B cell (primary cell): ENCODE measurements around the gene FURIN. TPM values are rescaled to one million over a fixed set of nuclear protein-coding genes. Genes with fewer than 3 reads are reported as not detected.

ENCODE experiments used
- ATAC-seq: fragments of 200-7000 bp; cut with Tn5 transposase; one replicate; pipeline ENCODE4 v1.10.0; 2021; ENCODE audit warnings: low read depth, mild to moderate bottlenecking, moderate number of reproducible peaks, moderate library complexity
- CTCF ChIA-PET: fragments of 350-600 bp; sonication (Branson Sonifier 250); formaldehyde crosslinking; loops from one replicate; lab custom pipeline; 2021; ENCODE audit warnings: antibody characterized with exemption, inconsistent platforms; lab: Charles Lee
- POLR2A ChIA-PET: fragments of 350-600 bp; sonication (Branson Sonifier 250); formaldehyde crosslinking; loops from one replicate; lab custom pipeline; 2021; ENCODE audit warnings: antibody characterized with exemption; lab: Charles Lee
- DNase-seq: peaks from one replicate; pipeline ENCODE4 v3.0.0; 2013
- H2AFZ ChIP-seq: 2 replicates; pipeline ENCODE4 v1.6.1; 2012; ENCODE audit warnings: mild to moderate bottlenecking, low read depth, low read length; ENCODE audit not compliant: insufficient read depth, poor library complexity, severe bottlenecking
- H3K27ac ChIP-seq, 2 donors: 1 replicate in 1 of 2; 2 replicates in 1 of 2; pipeline ENCODE4 v1.5.1; 2012 to 2013; ENCODE audit warnings: low read length in 2 of 2, mild to moderate bottlenecking in 2 of 2, moderate library complexity in 1 of 2
- H3K27me3 ChIP-seq, 4 experiments: fragments of 200-600 bp in 1 of 4; sonication (generic) in 1 of 4; replicated peaks in 1 of 4; 1 replicate in 2 of 4; 2 replicates in 2 of 4; pipeline versions ENCODE4 v1.6.1 to v1.7.0; 2013 to 2016; ENCODE audit warnings: low read length in 3 of 4, mild to moderate bottlenecking in 2 of 4, mixed read lengths in 1 of 4, moderate library complexity in 1 of 4; ENCODE audit not compliant: insufficient read depth in 4 of 4, control insufficient read depth in 3 of 4; ENCODE audit errors: control extremely low read depth in 1 of 4
- H3K36me3 ChIP-seq, 2 experiments: replicated peaks in 1 of 2; 1 replicate in 1 of 2; 2 replicates in 1 of 2; pipeline versions ENCODE4 v1.6.1 to v1.7.1; 2013; ENCODE audit warnings: low read length in 1 of 2; ENCODE audit not compliant: insufficient read depth in 2 of 2, control insufficient read depth in 1 of 2; ENCODE audit errors: control extremely low read depth in 1 of 2, extremely low read depth in 1 of 2
- H3K4me1 ChIP-seq, 2 donors: fragments of 200-600 bp in 1 of 2; sonication (generic) in 1 of 2; 1 replicate in 1 of 2; 2 replicates in 1 of 2; pipeline versions ENCODE4 v1.5.1 to v1.6.1; 2013 to 2017; ENCODE audit warnings: low read length in 2 of 2; ENCODE audit not compliant: control insufficient read depth in 2 of 2, insufficient read depth in 2 of 2
- H3K4me2 ChIP-seq: replicated peaks from 2 replicates; pipeline ENCODE3; 2012; ENCODE audit warnings: mild to moderate bottlenecking, low read depth, low read length; ENCODE audit not compliant: poor library complexity, severe bottlenecking
- H3K4me3 ChIP-seq, 5 experiments: fragments of 200-600 bp in 1 of 5; sonication (generic) in 1 of 5; 1 replicate in 3 of 5; 2 replicates in 2 of 5; pipeline versions ENCODE4 v1.5.1 to v1.7.0; 2011 to 2016; ENCODE audit warnings: low read length in 4 of 5, mild to moderate bottlenecking in 4 of 5, low read depth in 2 of 5, control low read depth in 1 of 5, moderate library complexity in 1 of 5; ENCODE audit not compliant: insufficient read depth in 1 of 5; ENCODE audit errors: control extremely low read depth in 1 of 5, extremely low read depth in 1 of 5
- H3K79me2 ChIP-seq: fragments of 200-600 bp; sonication (generic); one replicate; pipeline ENCODE4 v1.6.0; 2016; ENCODE audit warnings: low read length; ENCODE audit not compliant: control insufficient read depth, insufficient read depth
- H3K9ac ChIP-seq: fragments of 200-600 bp; sonication (generic); 2 replicates; pipeline ENCODE4 v1.6.1; 2017; ENCODE audit warnings: mild to moderate bottlenecking, low read length, moderate library complexity
- H3K9me3 ChIP-seq, 3 donors: one replicate each; pipeline versions ENCODE4 v1.6.1 to v1.7.1; 2013; ENCODE audit warnings: low read length in 2 of 3; ENCODE audit not compliant: control insufficient read depth in 2 of 3, insufficient read depth in 1 of 3; ENCODE audit errors: control extremely low read depth in 1 of 3
- H4K20me1 ChIP-seq: 2 replicates; pipeline ENCODE4 v1.6.0; 2012; ENCODE audit warnings: mild to moderate bottlenecking, low read length; ENCODE audit not compliant: insufficient read depth, control insufficient read depth, poor library complexity, severe bottlenecking
- H3K27ac Mint-ChIP-seq: one replicate; pipeline ENCODE4 v1.8.0; 2021; ENCODE audit warnings: mixed read lengths
- H3K27me3 Mint-ChIP-seq: one replicate; pipeline ENCODE4 v1.8.0; 2021; ENCODE audit warnings: mixed read lengths
- H3K4me1 Mint-ChIP-seq: one replicate; pipeline ENCODE4 v1.8.0; 2021; ENCODE audit warnings: mixed read lengths
- H3K4me3 Mint-ChIP-seq: one replicate; pipeline ENCODE4 v1.8.0; 2021; ENCODE audit warnings: mixed read lengths
- H3K9me3 Mint-ChIP-seq: one replicate; pipeline ENCODE4 v1.8.0; 2022; ENCODE audit warnings: mixed read lengths; ENCODE audit not compliant: insufficient read depth
- EZH2 ChIP-seq: IDR thresholded peaks from 2 replicates; pipeline ENCODE4 v1.6.1; 2012; ENCODE audit warnings: borderline replicate concordance, low read depth, mild to moderate bottlenecking, moderate library complexity, low read length; ENCODE audit not compliant: insufficient read depth, poor library complexity, severe bottlenecking
- WGBS: methylation state at CpG from one replicate; pipeline ENCODE4 v1.1.5; 2013; ENCODE audit warnings: missing lambda C conversion rate; ENCODE audit not compliant: insufficient coverage; 5-methylcytosine and 5-hydroxymethylcytosine counted together
- intact Hi-C: fragments of 100-400 bp; cut with micrococcal nuclease; formaldehyde crosslinking; loops from one replicate; pipeline ENCODE4 v1.10.0; 2022
- polyA plus RNA-seq: library from polyadenylated mRNA; depleted of rRNA; stranded (reverse); fragments of >200 nt; gene quantifications from 2 replicates; pipeline ENCODE4 v1.2.3, GENCODE V29; 2012
- total RNA-seq, 2 donors: library from RNA; stranded (reverse); fragments of 120-200 nt in 1 of 2; gene quantifications; 1 replicate in 1 of 2; 2 replicates in 1 of 2; pipeline versions ENCODE4 v1.2.3 to v1.2.4, GENCODE V29; 2013 to 2022
- TF ChIP-seq, protein P1 (sequence below): fragments of 200-600 bp; IDR thresholded peaks from one replicate; pipeline ENCODE4 v1.8.0; 2022; ENCODE audit warnings: antibody characterized with exemption, mild to moderate bottlenecking

Gene FURIN
- total and polyA plus RNA-seq, 2 donors (not counting 1 experiment from before 2014, with no cell fraction given), result 31.6 to 66.7 TPM

DNA sequence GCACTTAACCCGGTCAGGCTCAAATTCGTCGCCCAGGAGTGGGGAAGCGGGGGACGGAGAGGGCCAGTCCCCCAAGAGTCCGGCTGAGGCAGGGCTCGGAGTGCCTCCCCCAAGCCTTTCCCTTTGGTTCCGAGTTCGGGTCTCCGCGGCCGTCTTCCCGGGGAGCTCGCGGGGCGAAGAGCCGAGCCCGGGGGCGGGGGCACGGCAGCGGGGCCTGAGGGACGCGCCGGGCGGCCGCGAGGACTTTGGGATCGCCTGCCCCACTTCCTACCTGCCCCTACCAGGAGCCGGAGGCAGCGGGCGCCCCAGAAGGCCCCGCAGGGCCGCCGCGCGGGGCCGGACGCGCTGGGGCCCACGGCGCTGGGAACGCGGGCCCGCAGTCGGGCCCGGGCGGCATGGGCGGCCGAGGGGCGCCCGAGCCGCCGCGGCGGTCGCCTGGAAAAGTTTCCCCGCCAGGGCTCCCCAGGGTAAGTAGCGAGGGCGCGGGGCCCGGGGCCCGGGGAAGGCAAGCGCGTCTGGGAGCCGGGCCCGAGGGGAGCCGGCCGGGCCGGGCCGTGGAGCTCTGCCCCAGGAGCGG is 2.8 kb downstream of the FURIN start:
- intact Hi-C loops, result loop anchor here (1.0 to 5.0 kb wide), 3 partner anchors 18 to 154 kb away; partner anchors contain the start of gene BLM
- Histone ChIP-seq H3K4me1 (peaks cover 31 to 39% of the 10 kb centered on the region in 2 donors), H2AFZ (peak overlapping the region; percentile 83), H3K4me2 (peak overlapping the region; percentile 98), H3K27ac (peak overlapping the region in 1 of 2 donors; percentile 72), H3K9ac (peak overlapping the region; percentile 76), H3K4me3 (peak overlapping the region; percentile 42 to 72 (median 64)), H3K27me3 (no peaks in the 10 kb centered on the region), H3K79me2 (peaks cover 35% of the 10 kb centered on the region), H4K20me1 (peaks cover 42% of the 10 kb centered on the region), H3K9me3 (no peaks in the 10 kb centered on the region), H3K36me3 (peaks cover 0 to 8% of the 10 kb centered on the region in 2 experiments)
- peak overlapping the region; percentile 92 for H3K4me3 Mint-ChIP-seq
- peak; percentile 60 for DNase-seq
- TF ChIP-seq, protein P1, sequence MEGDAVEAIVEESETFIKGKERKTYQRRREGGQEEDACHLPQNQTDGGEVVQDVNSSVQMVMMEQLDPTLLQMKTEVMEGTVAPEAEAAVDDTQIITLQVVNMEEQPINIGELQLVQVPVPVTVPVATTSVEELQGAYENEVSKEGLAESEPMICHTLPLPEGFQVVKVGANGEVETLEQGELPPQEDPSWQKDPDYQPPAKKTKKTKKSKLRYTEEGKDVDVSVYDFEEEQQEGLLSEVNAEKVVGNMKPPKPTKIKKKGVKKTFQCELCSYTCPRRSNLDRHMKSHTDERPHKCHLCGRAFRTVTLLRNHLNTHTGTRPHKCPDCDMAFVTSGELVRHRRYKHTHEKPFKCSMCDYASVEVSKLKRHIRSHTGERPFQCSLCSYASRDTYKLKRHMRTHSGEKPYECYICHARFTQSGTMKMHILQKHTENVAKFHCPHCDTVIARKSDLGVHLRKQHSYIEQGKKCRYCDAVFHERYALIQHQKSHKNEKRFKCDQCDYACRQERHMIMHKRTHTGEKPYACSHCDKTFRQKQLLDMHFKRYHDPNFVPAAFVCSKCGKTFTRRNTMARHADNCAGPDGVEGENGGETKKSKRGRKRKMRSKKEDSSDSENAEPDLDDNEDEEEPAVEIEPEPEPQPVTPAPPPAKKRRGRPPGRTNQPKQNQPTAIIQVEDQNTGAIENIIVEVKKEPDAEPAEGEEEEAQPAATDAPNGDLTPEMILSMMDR, result no peak
- TF ChIP-seq EZH2, result no peak
- peaks cover 41% of the 10 kb centered on the region for H3K4me1 Mint-ChIP-seq
- WGBS, result under 1% methylated on average over 61 of the region's 71 CpGs
- peak; percentile 35 for ATAC-seq
- no peaks in the 10 kb centered on the region for H3K9me3 Mint-ChIP-seq
- peak overlapping the region; percentile 95 for H3K27ac Mint-ChIP-seq
- ChIA-PET CTCF (interaction anchor here (0.8 to 2.2 kb wide), 6 partner anchors 14 to 223 kb away, joined by 3 to 14 read pairs (median 7); partner anchors contain the start of gene HDDC3), POLR2A (interaction anchor here (0.6 to 2.2 kb wide), 10 partner anchors 13 to 483 kb away, joined by 4 to 12 read pairs (median 6); partner anchors contain the start of genes FES and IQGAP1)
- H3K27me3 Mint-ChIP-seq, result no peaks in the 10 kb centered on the region
